ENCODE data around the gene CSNK1A1L.
"Not testable (repeated sequence)": the region's sequence is repeated elsewhere in the genome, so short reads cannot be mapped to it uniquely, and the experiment has no call there.

CSNK1A1L gene

GRCh38 chr13:37056228-37056627 lies 49.2 kb downstream of the CSNK1A1L start:
- DNase-seq: not testable (repeated sequence)
